HT1080 (cell line): ENCODE results near the gene GLYATL2. TPM values are rescaled to one million over a fixed set of nuclear protein-coding genes. Genes with fewer than 3 reads are reported as not detected.
A peak's percentile ranks its signal among the peaks of the same experiment; 100 is the strongest.

ENCODE experiments used
- DNase-seq: peaks from one replicate; pipeline ENCODE4 v3.0.0-alpha.2; 2015; ENCODE audit warnings: low read depth
- total RNA-seq: library from RNA; depleted of rRNA; stranded (reverse); fragments of >200 nt; shearing (Covaris generic); gene quantifications from 2 replicates; pipeline ENCODE4 v1.2.3, GENCODE V29; 2014; rRNA removed

GLYATL2 gene
- total RNA-seq, 1 experiment from 2014 or later: 0.18 TPM

DNA sequence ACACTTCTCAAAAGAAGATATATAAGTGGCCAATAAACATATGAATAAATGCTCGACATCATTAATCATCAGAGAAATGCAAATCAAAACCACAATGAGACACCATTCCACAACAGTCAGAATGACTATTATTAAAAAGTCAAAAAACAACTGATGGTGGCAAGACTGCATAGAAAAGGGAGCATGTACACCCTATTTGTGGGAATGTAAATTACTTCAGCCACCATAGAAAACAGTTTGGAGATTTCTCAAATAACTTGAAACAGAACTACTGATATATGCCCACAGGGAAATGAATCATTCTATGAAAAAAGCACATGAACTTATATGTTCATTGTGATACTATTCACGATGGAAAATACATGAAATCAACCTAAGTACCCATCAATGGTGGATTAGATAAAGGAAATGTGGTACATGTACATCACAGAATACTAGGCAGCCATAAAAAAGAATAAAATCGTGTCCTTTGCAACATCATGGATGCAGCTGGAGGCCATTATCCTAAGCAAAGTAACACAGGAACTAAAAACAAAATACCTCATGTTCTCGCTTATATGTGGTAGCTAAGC lies 42.4 kb downstream of the GLYATL2 start:
- DNase-seq: no peak

- no peak for DNase-seq
These were observed 43.2 kb downstream of the GLYATL2 start for GRCh38 chr11:58801302-58801701.

DNA sequence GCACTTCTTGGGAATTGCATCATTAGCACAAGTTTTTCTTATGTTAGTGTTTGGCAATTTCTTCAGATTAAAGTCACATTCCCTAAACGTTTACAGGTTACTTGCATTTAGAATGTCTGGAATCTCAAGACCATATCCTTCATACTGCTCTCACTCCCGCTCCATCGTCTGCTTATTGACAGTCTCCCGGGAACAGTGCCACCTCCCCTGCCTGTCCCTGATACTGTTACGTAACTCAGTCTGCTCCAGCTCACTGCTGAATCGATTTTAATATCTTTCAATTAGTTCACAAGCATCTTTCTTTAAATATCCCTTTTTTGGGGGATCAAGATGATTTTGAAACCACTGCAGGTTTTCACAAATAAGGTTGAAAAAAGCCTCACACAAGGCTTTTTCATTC lies 48.2 kb downstream of the GLYATL2 start:
- DNase-seq: no peak

DNA sequence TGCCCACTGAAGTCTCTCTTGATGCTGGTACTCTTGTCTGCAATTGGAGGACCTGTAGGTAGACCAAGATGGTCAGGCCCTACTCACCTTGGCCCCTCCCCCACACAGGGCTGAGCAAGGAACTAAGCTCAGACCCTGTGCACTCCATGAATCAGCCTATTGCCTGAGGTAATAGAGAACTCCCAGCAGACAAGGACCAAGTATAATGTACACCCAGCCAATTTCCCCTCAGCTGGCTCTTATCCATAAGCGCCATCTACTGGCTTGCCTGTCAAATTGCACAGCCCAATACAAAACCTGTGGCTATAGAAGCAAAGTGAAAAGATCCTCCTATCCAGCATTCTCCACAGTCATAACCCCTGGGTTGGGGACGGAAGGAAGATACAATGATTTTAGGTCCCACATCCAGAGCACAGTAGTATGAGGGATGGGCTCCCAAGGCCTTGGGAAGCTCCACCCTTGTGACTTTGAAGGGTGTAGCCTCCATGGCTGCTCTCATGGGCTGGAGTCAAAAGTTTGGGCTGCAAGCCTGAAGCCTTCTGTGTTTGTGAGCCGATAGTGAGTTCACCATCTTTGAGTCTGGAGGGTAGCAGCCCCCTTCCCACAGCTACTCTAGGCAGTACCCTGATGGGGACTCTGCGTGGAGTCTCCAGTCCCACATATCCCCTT lies 56.0 kb downstream of the GLYATL2 start:
- peak; percentile 69 for DNase-seq

- peak; percentile 82 for DNase-seq
These were observed 56.6 kb downstream of the GLYATL2 start for GRCh38 chr11:58787903-58788302.

- no peak for DNase-seq
These were observed 57.8 kb downstream of the GLYATL2 start for GRCh38 chr11:58786693-58787092.

DNA sequence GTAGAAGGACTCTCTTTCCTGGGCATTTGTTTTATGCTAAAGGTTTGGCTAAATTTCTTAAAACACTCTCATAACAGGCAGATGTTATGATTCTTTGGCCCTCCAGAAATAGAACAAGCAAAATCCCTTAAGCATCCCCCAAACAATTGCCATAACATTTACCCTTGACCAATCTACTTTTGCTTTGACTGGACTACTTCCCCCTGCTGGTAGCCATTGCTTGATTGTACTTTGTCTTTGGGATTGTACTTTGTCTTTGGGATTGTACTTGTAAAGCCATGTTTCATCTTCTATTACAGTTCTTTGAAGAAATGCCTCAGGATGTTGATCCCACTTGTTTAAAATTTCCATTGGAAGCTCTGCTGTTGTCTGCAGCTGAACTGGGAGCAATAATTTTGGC lies 59.5 kb downstream of the GLYATL2 start:
- DNase-seq: no peak

Other genes with a start within 250 kb of the GLYATL2 start
- 0.70 and 1.3 TPM in 2 replicates for gene CNTF, start 222.0 kb downstream of the GLYATL2 start, total RNA-seq
- gene GLYAT, start 112.8 kb downstream of the GLYATL2 start, total RNA-seq: not detected in 2 replicates
- gene GLYATL1, start 94.8 kb upstream of the GLYATL2 start, total RNA-seq: 1.0 and 2.6 TPM in 2 replicates
- gene GLYATL1B, start 241.6 kb upstream of the GLYATL2 start, total RNA-seq: not detected in 2 replicates